GM21526 (cell line): ENCODE data around the gene NRF1.
"Not testable (repeated sequence)": the region's sequence is repeated elsewhere in the genome, so short reads cannot be mapped to it uniquely, and the experiment has no call there.

ENCODE experiments used
- ATAC-seq: cut with Tn5 transposase; IDR thresholded peaks from one replicate; pipeline ENCODE4 v1.9.1; 2021; ENCODE audit warnings: moderate library complexity; ENCODE audit not compliant: unreplicated experiment, low FRiP score

NRF1 gene

GRCh38 chr7:129779602-129780256 is 168.2 kb downstream of the NRF1 start:
- peak; percentile 46 for ATAC-seq

- ATAC-seq: peak; percentile 50
Measured at GRCh38 chr7:129780257-129780973, 168.9 kb downstream of the NRF1 start.

- ATAC-seq: no peak
Measured at GRCh38 chr7:129780974-129781927, 169.7 kb downstream of the NRF1 start.

DNA sequence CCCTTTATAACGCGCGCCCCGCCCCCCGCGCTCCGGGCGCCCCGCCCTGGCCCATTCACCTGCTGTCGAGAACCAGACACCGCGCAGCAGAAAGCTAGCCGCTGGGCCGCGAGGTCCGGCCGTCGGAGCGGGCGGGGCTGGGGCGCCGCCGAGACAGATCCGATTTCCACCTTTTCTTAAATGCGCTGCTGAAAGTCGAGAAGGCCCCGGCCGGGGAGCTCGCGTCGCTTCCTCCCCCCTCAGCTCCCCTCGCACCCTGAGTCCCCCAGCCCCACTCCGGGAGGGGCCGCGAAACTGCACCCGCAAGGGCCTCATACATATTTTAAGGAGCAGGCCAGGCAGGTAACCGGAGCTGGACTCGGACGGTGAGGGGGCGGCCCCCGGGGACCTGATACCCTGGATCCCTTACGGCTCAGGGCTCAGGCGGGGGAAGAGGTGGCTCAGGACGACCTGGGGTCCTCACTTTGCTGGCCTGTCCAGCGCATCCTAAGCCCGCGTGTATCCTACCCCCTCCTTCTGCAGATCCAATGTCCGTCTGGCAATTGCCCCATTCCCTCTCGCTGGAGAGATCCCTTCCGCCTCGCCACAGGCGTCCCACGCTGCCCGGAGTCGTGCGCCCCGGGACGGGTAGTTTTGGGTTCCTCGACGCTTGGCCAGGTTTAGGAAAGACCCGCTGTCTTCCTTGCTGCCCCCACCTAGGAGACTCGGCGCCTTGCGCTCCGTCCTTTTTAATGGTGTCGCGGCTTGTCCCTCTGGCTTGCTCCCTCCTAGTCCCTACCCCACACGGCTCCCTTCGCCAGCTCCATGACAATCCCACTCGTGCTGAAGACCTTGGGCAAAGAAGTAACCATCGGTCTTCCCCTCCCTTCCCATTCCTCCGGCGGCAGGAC is 170.7 kb downstream of the NRF1 start:
- ATAC-seq: no peak

DNA sequence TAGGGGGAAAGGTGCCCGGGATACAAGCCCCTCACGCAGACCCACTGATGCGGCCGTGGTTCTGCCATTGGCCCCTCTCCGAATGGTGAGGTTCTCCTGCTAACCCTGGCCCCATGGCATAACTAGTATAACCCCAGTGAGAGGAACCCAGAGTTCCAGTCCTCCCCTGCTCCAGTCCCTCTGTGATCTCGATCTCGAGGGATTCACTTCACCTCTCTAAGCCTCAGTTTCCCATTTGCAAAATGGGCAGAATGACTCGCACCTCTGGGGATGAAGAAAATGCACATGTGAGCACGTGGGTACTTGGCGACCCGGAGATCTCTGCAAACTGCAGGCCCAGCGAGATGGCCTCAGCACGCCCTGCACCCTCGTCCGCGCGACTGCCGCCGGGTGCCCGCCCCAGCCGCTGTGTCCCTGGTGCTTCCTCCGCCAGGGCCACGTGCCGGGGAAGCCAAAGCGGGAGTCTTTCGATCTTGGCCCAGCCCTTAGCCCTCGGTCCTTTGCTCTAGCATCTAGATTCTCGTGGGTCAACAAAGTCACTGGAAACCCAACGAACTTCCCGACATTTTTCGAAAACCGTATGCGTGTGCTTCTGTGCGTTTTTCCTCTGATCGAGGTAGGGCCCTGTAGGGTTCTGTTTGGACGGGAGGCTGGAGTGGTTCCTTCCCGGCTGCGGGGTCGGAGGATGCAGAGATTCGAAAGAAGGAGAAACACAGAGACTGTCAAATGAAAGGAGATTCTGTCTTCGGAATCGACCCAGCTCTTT is 171.5 kb downstream of the NRF1 start:
- no peak for ATAC-seq

GRCh38 chr7:129783584-129783919 is 172.0 kb downstream of the NRF1 start:
- ATAC-seq: no peak

GRCh38 chr7:129784437-129784782 is 172.9 kb downstream of the NRF1 start:
- ATAC-seq: no peak

DNA sequence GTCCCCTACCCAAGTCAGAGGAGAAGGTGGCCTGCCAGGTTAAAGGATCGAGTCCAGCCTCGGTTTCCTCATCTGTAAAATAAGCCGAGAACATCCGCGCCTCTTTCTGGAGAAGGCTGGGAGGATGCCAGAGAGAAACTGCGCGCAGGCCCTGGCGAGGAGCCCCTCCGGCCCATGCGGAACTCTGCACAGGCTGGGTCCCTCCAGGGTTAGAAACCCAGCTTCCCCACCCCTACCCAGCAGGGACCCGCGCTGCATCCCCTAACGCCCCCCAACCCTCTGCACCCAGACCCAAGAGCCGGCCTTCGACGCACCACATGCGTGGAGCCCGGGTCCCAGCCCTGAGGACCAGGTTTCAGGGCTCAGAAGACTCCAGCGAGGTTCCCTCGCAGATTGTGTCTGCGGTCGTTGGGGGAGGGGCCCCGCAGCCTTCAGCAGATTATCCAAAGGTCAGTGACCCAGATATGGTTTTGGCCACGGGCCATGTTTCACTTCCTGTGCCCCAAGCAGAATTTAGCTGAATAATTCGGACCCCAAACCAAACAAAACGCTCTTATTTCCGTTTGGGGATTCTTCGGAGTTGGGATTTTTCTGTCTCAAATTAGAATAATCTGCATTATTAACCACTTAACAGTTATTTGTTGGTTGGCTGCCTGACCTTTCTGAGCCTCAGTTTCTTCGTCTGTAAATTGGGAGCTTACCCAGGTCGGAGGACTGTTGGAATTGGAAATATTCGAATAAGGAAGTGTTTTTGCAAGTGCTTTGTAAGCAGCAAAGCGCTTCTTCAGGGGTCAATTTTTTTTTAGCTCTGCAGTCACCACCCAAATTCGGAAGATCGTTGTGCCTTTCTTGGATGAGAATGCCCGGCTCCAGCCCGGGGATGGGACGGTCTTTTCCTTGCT is 173.5 kb downstream of the NRF1 start:
- ATAC-seq: no peak

DNA sequence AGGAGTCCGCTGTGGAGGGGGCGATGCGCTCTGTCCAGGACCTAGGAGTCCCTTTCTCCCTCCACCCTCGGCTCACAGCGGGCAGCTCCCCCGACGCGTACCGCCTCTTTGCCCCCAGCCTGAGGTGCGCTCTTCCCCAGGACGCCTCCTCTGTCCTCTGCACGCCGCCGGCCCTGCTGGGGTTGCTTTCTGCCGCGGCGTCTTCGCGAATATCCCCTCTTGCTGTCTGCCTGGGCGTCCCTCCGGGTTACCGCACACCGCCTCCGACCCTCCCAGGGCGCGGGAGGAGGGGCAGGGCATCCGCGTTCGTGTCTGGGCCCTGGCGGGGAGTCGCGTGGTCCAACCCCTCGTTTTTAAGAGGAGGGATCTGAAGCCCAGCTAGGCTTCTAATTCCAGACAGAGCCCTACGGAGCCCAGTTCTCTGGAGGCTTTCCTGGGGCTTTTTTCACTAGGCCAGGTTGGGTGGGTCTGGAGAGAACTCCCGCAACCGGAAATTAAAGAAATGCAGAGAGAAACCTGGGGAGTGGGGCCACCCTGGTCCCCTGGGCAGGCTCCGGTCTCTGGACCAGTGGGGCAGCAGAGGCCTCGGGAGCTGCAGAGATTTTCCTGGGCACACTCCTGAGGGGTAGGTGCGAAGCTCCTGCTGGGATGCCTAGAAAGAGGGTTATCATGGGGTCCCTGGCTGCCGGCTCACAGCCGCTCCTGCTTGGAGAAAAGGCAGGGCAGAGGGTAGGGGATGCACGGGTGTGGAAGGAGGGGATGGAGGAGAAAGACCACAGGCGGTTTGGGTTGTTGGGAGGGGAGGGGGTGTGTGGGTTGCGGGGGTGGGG is 174.4 kb downstream of the NRF1 start:
- ATAC-seq: no peak

- ATAC-seq: no peak
Measured at GRCh38 chr7:129786825-129787563, 175.5 kb downstream of the NRF1 start.

- ATAC-seq: no peak
Measured at GRCh38 chr7:129789000-129789399, 177.5 kb downstream of the NRF1 start.

GRCh38 chr7:129789652-129790051 is 178.1 kb downstream of the NRF1 start:
- ATAC-seq: no peak

DNA sequence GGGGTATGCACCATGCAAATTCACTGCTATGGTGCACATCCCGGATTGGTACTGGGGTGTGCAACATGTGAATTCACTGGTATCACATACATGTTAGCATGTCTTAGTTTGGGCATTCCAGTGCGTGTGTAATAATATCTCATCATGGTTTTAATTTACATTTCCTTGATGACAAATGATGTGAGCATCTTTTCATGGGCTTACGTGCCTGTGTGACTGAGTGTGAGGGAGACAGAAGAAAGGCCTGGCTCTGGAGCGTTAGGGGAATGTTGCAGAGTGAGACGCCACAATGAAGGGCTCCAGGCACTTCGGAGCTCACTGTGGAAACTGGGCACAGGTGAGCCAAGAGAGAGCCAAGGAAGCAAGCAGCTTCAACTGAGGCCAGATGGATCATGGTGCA is 178.6 kb downstream of the NRF1 start:
- ATAC-seq: no peak

DNA sequence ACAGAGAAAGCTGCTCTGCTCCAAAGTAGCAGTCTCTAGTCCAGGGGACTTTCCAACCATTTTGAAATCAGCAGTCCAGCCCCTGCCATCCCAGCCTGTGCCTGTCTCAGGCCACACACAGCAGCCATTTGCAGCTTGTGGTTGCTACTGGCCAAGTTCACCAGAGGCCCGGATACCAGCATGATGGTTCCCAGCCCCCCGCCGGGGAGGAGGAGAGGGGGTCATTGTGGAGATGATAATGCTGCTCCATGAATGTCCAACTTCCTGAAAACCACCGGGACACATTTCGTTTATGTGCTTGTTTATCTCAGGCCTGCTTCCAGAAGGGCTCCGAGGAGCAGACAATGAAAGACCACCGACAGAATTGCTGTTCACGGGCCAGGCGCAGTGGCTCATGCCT is 181.2 kb downstream of the NRF1 start:
- no peak for ATAC-seq

DNA sequence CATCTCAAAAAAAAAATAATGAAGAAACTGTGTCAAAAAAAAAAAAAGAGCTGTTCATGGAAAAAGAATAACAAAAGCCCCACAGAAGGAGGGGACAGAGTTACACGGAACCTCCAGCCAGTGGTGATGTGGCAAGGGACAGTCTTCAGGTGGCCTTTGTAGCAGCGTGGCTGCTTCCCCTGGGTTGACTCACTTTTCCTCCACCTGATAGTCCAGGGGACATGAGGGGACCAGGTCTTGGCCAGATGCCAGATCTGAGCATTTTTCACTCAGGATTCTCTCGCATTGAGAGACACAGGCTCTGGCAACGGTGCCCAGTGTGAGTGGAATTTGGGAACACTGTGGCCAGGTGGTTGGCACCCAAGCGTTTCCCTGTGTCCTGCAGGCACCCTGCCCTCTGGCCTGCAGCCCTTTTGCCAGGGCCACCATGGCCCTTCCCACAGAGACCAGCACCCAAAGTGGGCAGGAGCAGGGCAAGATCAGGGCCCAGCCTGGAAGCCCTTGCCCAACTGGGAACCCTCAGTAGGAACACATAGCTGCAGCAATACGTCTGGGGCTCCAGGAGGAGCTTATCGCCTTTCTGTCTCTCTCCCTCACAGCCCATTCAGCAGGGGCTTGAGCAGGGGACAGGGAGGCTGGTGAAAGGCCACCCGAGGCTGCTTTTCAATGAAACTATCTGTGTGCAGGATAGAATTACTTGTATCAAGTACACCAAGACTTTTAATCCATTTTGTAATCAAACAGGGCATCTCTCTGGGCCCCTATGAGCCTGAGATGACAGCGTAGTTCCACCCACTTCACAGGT is 182.2 kb downstream of the NRF1 start:
- ATAC-seq: no peak

- ATAC-seq: not testable (repeated sequence)
Measured at GRCh38 chr7:129794461-129794860, 182.9 kb downstream of the NRF1 start.
